K562 (cell line): Measurements from ENCODE around the gene VLDLR. TPM values are rescaled to one million over a fixed set of nuclear protein-coding genes. Genes with fewer than 3 reads are reported as not detected.

Experiments
- ATAC-seq: fragments of 200-7000 bp; cut with Tn5 transposase; 3 replicates; pipeline ENCODE4 v1.9.1; 2020; ENCODE audit warnings: moderate library complexity
- BruUV-seq: library from RNA; stranded (reverse); fragments of 400-500 nt; replicated peaks from 2 replicates; lab custom pipeline; 2021; lab: Mats Ljungman, UMichigan
- CTCF ChIA-PET: fragments of 300-600 bp; formaldehyde crosslinking; extraction: SDS; loops from one replicate; lab custom pipeline; 2021; ENCODE audit warnings: low intra/inter-chr PET ratio; lab: Yijun Ruan, JAX
- POLR2A ChIA-PET: fragments of 300-600, 350-650 bp; sonication (Branson Sonifier 250); formaldehyde crosslinking; extraction: SDS; loops from one replicate; lab custom pipeline; 2021; ENCODE audit warnings: antibody characterized with exemption, inconsistent platforms; lab: Yijun Ruan, JAX
- DNase-seq, 4 experiments: peaks; one replicate each; pipeline versions ENCODE4 v3.0.0 to v3.0.0-alpha.2; 2011 to 2018; ENCODE audit warnings: low spot score in 3 of 4, mixed read lengths in 3 of 4; ENCODE audit errors: extremely low read depth in 1 of 4
- FAIRE-seq: peaks from 2 replicates; lab custom pipeline; 2011; peaks lifted over from hg19 to GRCh38; lab: Jason Lieb, UNC
- H2AFZ ChIP-seq: 2 replicates; pipeline ENCODE4 v1.6.0; 2011; ENCODE audit warnings: low read depth, low read length, control low read depth, inconsistent platforms
- H3K27ac ChIP-seq: fragments of 200-600 bp; 3 replicates; pipeline ENCODE4 v1.8.0; 2011; ENCODE audit warnings: low read depth, mild to moderate bottlenecking, control low read depth, inconsistent platforms, low read length, moderate library complexity, mixed read lengths; ENCODE audit errors: extremely low read depth
- H3K27me3 ChIP-seq, 2 experiments: fragments of 300-600 bp in 1 of 2; 2 replicates in 1 of 2; 3 replicates in 1 of 2; pipeline versions ENCODE4 v1.6.0 to v1.8.0; 2011; ENCODE audit warnings: inconsistent platforms in 2 of 2, low read length in 2 of 2, mild to moderate bottlenecking in 1 of 2, mixed read lengths in 1 of 2, moderate library complexity in 1 of 2; ENCODE audit not compliant: control insufficient read depth in 2 of 2, insufficient read depth in 2 of 2
- H3K36me3 ChIP-seq: fragments of 300-600 bp; 3 replicates; pipeline ENCODE4 v1.8.0; 2011; ENCODE audit warnings: mild to moderate bottlenecking, low read length, inconsistent platforms; ENCODE audit not compliant: control insufficient read depth, insufficient read depth
- H3K4me1 ChIP-seq, 2 experiments: fragments of 200-600 bp in 1 of 2; replicated peaks in 1 of 2; 2 replicates in 1 of 2; 3 replicates in 1 of 2; pipeline versions ENCODE4 v1.5.1 to v1.8.0; 2011; ENCODE audit warnings: inconsistent platforms in 2 of 2, low read length in 2 of 2, mild to moderate bottlenecking in 1 of 2, mixed read lengths in 1 of 2, moderate library complexity in 1 of 2; ENCODE audit not compliant: control insufficient read depth in 2 of 2, insufficient read depth in 2 of 2
- H3K4me2 ChIP-seq: 2 replicates; pipeline ENCODE4 v1.6.1; 2011; ENCODE audit warnings: low read length, control low read depth, inconsistent platforms, mixed read lengths; ENCODE audit not compliant: insufficient read depth
- H3K4me3 ChIP-seq: fragments of 200-600 bp; sonication (generic), shearing (Covaris generic); 2 replicates; pipeline ENCODE4 v1.5.1; 2016; ENCODE audit warnings: control low read depth, inconsistent platforms
- H3K79me2 ChIP-seq: fragments of 200-600 bp; 3 replicates; pipeline ENCODE4 v1.8.0; 2011; ENCODE audit warnings: low read length, inconsistent platforms; ENCODE audit not compliant: control insufficient read depth, insufficient read depth
- H3K9ac ChIP-seq, 2 experiments: 2 replicates each; pipeline versions ENCODE4 v1.6.0 to v1.6.1; 2011; ENCODE audit warnings: low read depth in 2 of 2, low read length in 2 of 2, control low read depth in 1 of 2, inconsistent platforms in 1 of 2, mild to moderate bottlenecking in 1 of 2, mixed read lengths in 1 of 2; ENCODE audit not compliant: insufficient read depth in 1 of 2
- H3K9me1 ChIP-seq: one replicate; pipeline ENCODE4 v1.6.0; 2011; ENCODE audit warnings: inconsistent platforms, mild to moderate bottlenecking, low read length, moderate library complexity; ENCODE audit not compliant: control insufficient read depth, insufficient read depth
- H3K9me3 ChIP-seq: replicated peaks from 2 replicates; pipeline ENCODE4 v1.5.1; 2011; ENCODE audit warnings: low read depth, low read length, inconsistent platforms; ENCODE audit not compliant: control insufficient read depth, insufficient read depth
- H4K20me1 ChIP-seq: replicated peaks from 2 replicates; pipeline ENCODE4 v1.6.1; 2011; ENCODE audit warnings: low read length, inconsistent platforms, mixed read lengths; ENCODE audit not compliant: control insufficient read depth, insufficient read depth
- ARID2 ChIP-seq: fragments of 450-650 bp; IDR thresholded peaks from 2 replicates; pipeline ENCODE4 v1.6.1; 2017; ENCODE audit warnings: antibody characterized with exemption, mild to moderate bottlenecking
- CC2D1A ChIP-seq: fragments of 450-650 bp; IDR thresholded peaks from 2 replicates; pipeline ENCODE4 v1.6.1; 2017; ENCODE audit warnings: mild to moderate bottlenecking
- CEBPG ChIP-seq, 3 experiments: fragments of 200-800 bp in 1 of 3; sonication (Bioruptor generic) in 1 of 3; sonication (generic) in 1 of 3; formaldehyde crosslinking in 1 of 3; IDR thresholded peaks in 2 of 3; conservative IDR thresholded peaks in 1 of 3; 2 replicates each; pipeline versions ENCODE4 v1.6.1 to v1.8.0; 2016 to 2022; ENCODE audit warnings: missing compliant biosample characterization in 2 of 3, missing genetic modification characterization in 2 of 3, mild to moderate bottlenecking in 1 of 3, missing genetic modification reagents in 1 of 3
- E2F3 ChIP-seq: fragments of 250-450 bp; sonication (Bioruptor Pico); IDR thresholded peaks from 2 replicates; pipeline ENCODE4 v1.4.0; 2020; ENCODE audit warnings: mild to moderate bottlenecking
- ESRRB ChIP-seq: fragments of 250-450 bp; sonication (Bioruptor Pico); IDR thresholded peaks from 2 replicates; pipeline ENCODE4 v1.5.0; 2020; ENCODE audit warnings: mild to moderate bottlenecking, moderate library complexity, borderline replicate concordance
- HNRNPH1 ChIP-seq: fragments of 200-400 bp; formaldehyde crosslinking; optimal IDR thresholded peaks from 2 replicates; pipeline ENCODE3; 2017; ENCODE audit warnings: low read depth, mild to moderate bottlenecking, low read length, moderate library complexity
- NELFE ChIP-seq: IDR thresholded peaks from 2 replicates; pipeline ENCODE4 v1.6.1; 2011; ENCODE audit warnings: mild to moderate bottlenecking; ENCODE audit not compliant: insufficient read depth, insufficient read length
- NFATC3 ChIP-seq: fragments of 450-650 bp; IDR thresholded peaks from 2 replicates; pipeline ENCODE4 v1.6.1; 2017; ENCODE audit warnings: mild to moderate bottlenecking
- NFE2 ChIP-seq: IDR thresholded peaks from 2 replicates; pipeline ENCODE4 v1.6.1; 2014; ENCODE audit warnings: antibody characterized with exemption, low read depth
- SMAD4 ChIP-seq: fragments of 250-450 bp; sonication (Bioruptor Pico); conservative IDR thresholded peaks from 2 replicates; pipeline ENCODE4 v1.8.0; 2021; ENCODE audit warnings: inconsistent platforms, mild to moderate bottlenecking, moderate library complexity
- TAF15 ChIP-seq: fragments of 200-400 bp; formaldehyde crosslinking; IDR thresholded peaks from 2 replicates; pipeline ENCODE4 v1.6.1; 2017; ENCODE audit warnings: mild to moderate bottlenecking, low read depth, low read length, moderate library complexity
- TOE1 ChIP-seq, 2 experiments: fragments of 450-650 bp in 1 of 2; sonication (generic) in 1 of 2; formaldehyde crosslinking in 1 of 2; IDR thresholded peaks; 2 replicates each; pipeline versions ENCODE4 v1.7.1 to v1.8.0; 2016 to 2022; ENCODE audit warnings: borderline replicate concordance in 2 of 2, mild to moderate bottlenecking in 2 of 2, antibody characterized with exemption in 1 of 2, inconsistent platforms in 1 of 2, low read depth in 1 of 2, missing genetic modification reagents in 1 of 2, moderate library complexity in 1 of 2
- WHSC1 ChIP-seq: IDR thresholded peaks from one replicate; pipeline ENCODE4 v1.6.1; 2012; ENCODE audit warnings: low read length, control low read depth, inconsistent platforms
- ZKSCAN1 ChIP-seq: fragments of 150-350 bp; IDR thresholded peaks from 2 replicates; pipeline ENCODE4 v1.6.1; 2016; ENCODE audit warnings: low read depth, low read length
- ZNF217 ChIP-seq: sonication (generic); formaldehyde crosslinking; IDR thresholded peaks from 2 replicates; pipeline ENCODE4 v1.8.0; 2022; ENCODE audit warnings: mild to moderate bottlenecking, missing genetic modification reagents
- ZNF354B ChIP-seq: fragments of 250-450 bp; sonication (Bioruptor Pico); IDR thresholded peaks from 2 replicates; pipeline ENCODE4 v1.4.0; 2020
- in situ Hi-C: fragments of 300-500 bp; cut with MboI; formaldehyde crosslinking; loops from 4 replicates; pipeline ENCODE4 v1.15.0; 2018; ENCODE audit warnings: inconsistent platforms, mixed read lengths
- intact Hi-C: fragments of 100-400 bp; cut with micrococcal nuclease; formaldehyde crosslinking; loops from 2 replicates; pipeline ENCODE4 v1.14.2; 2022
- polyA plus RNA-seq, 8 experiments: library from polyadenylated mRNA; depleted of rRNA in 4 of 8; stranded (reverse) in 5 of 8; unstranded in 3 of 8; fragments of >200 nt; fragmentation: Nextera tagmentation in 2 of 8; fragmentation: Illumina TruSeq in 1 of 8; extraction: Ambion mirVana in 2 of 8; extraction: Trizol in 1 of 8; gene quantifications; 2 replicates each; pipeline versions ENCODE4 v1.2.1 to v1.2.3, GENCODE V29; 2011 to 2014; ENCODE audit warnings: inconsistent platforms in 1 of 8, missing spikeins in 1 of 8
- total RNA-seq, 7 experiments: library from RNA; depleted of rRNA in 6 of 7; stranded (reverse); fragments of >200 nt in 6 of 7; fragmentation: Illumina TruSeq in 2 of 7; extraction: Trizol in 2 of 7; gene quantifications; 2 replicates each; pipeline versions ENCODE4 v1.2.1 to v1.2.3, GENCODE V29; 2011 to 2021; ENCODE audit warnings: low replicate concordance in 1 of 7
- TF ChIP-seq, protein P1 (sequence below), 2 experiments: fragments of 150-350 bp in 1 of 2; IDR thresholded peaks; 2 replicates each; pipeline ENCODE4 v1.6.1; 2012 to 2016; ENCODE audit warnings: low read depth in 2 of 2, low read length in 2 of 2, mild to moderate bottlenecking in 1 of 2, moderate library complexity in 1 of 2

Gene VLDLR
- total and polyA plus RNA-seq, 9 of the 15 experiments (the other 6 are each of a cell fraction or from before 2014, with no cell fraction given): 0.03 to 0.58 (median 0.08) TPM

GRCh38 chr9:2700909-2701550 is 79.4 kb downstream of the VLDLR start (continued):
- TF ChIP-seq NELFE (no peak), E2F3 (CRISPR knock-in tag) (no peak), WHSC1 (no peak), HNRNPH1 (no peak), CEBPG (CRISPR knock-in tag; IDR thresholded peaks at IDR 0.05) (no peak), CEBPG (tag; conservative IDR thresholded peaks at IDR 0.05 in 1 of 2, IDR thresholded peaks at IDR 0.05 in 1 of 2) (no peak), TOE1 (IDR thresholded peaks at IDR 0.05; ENCODE audit: borderline replicate concordance) (no peak), TOE1 (CRISPR knock-in tag; IDR thresholded peaks at IDR 0.05; ENCODE audit: borderline replicate concordance, low read depth) (no peak), ESRRB (CRISPR knock-in tag) (no peak)

- no TSS peak for BruUV-seq
- H3K9ac ChIP-seq: no peak overlapping the region
- no peak overlapping the region for H3K4me3 ChIP-seq
- ChIA-PET CTCF (no interaction called here), POLR2A (no interaction called here)
- no peaks in the 10 kb centered on the region for H3K27me3 ChIP-seq
- FAIRE-seq (no peak), DNase-seq (no peak), ATAC-seq (no peak)
- no peaks in the 10 kb centered on the region for H3K9me3 ChIP-seq
- H2AFZ ChIP-seq: no peak overlapping the region
- H3K4me1 ChIP-seq: no peaks in the 10 kb centered on the region
- H3K36me3 ChIP-seq: no peaks in the 10 kb centered on the region
- intact Hi-C loops: no loop called here
- no peaks in the 10 kb centered on the region for H4K20me1 ChIP-seq
- no peaks in the 10 kb centered on the region for H3K79me2 ChIP-seq
- no peak overlapping the region for H3K27ac ChIP-seq
- no peaks in the 10 kb centered on the region for H3K9me1 ChIP-seq
- H3K4me2 ChIP-seq: no peak overlapping the region
- in situ Hi-C loops: no loop called here
- TF ChIP-seq ZNF354B (CRISPR knock-in tag): no peak
- no peak for TF ChIP-seq ZKSCAN1
- no peak for TF ChIP-seq ARID2
- no peak for TF ChIP-seq CC2D1A
- TF ChIP-seq SMAD4 (CRISPR knock-in tag): no peak
- no peak for TF ChIP-seq NFATC3
- TF ChIP-seq TAF15: no peak
- no peak for TF ChIP-seq NFE2
- TF ChIP-seq, protein P1, sequence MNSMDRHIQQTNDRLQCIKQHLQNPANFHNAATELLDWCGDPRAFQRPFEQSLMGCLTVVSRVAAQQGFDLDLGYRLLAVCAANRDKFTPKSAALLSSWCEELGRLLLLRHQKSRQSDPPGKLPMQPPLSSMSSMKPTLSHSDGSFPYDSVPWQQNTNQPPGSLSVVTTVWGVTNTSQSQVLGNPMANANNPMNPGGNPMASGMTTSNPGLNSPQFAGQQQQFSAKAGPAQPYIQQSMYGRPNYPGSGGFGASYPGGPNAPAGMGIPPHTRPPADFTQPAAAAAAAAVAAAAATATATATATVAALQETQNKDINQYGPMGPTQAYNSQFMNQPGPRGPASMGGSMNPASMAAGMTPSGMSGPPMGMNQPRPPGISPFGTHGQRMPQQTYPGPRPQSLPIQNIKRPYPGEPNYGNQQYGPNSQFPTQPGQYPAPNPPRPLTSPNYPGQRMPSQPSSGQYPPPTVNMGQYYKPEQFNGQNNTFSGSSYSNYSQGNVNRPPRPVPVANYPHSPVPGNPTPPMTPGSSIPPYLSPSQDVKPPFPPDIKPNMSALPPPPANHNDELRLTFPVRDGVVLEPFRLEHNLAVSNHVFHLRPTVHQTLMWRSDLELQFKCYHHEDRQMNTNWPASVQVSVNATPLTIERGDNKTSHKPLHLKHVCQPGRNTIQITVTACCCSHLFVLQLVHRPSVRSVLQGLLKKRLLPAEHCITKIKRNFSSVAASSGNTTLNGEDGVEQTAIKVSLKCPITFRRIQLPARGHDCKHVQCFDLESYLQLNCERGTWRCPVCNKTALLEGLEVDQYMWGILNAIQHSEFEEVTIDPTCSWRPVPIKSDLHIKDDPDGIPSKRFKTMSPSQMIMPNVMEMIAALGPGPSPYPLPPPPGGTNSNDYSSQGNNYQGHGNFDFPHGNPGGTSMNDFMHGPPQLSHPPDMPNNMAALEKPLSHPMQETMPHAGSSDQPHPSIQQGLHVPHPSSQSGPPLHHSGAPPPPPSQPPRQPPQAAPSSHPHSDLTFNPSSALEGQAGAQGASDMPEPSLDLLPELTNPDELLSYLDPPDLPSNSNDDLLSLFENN (IDR thresholded peaks at IDR 0.05; ENCODE audit: low read depth in 2 of 2, low read length in 2 of 2): no peak
- no peak for TF ChIP-seq ZNF217
Measured at GRCh38 chr9:2704504-2704903, 82.9 kb downstream of the VLDLR start.
